GM18858 (cell line): ENCODE measurements around the gene EFCAB12.

Source experiments
- ATAC-seq: cut with Tn5 transposase; IDR thresholded peaks from one replicate; pipeline ENCODE4 v1.9.1; 2021; ENCODE audit not compliant: unreplicated experiment

The EFCAB12 gene

GRCh38 chr3:129428376-129429079 is at the start of gene EFCAB12:
Gene EFCAB12, minus strand, starts transcription at chr3:129428636. Its CDS starts 148 bp downstream, at chr3:129428488.
- ATAC-seq: peak; percentile 77

GRCh38 chr3:129476586-129476985 is 48.1 kb upstream of the EFCAB12 start:
- no peak for ATAC-seq

- no peak for ATAC-seq
Measured at GRCh38 chr3:129475863-129476262, 47.4 kb upstream of the EFCAB12 start.

GRCh38 chr3:129474984-129475804 is 46.8 kb upstream of the EFCAB12 start:
- no peak for ATAC-seq

GRCh38 chr3:129473769-129474152 is 45.3 kb upstream of the EFCAB12 start:
- ATAC-seq: no peak

- no peak for ATAC-seq
Measured at GRCh38 chr3:129473067-129473768, 44.8 kb upstream of the EFCAB12 start.

GRCh38 chr3:129470861-129471260 is 42.4 kb upstream of the EFCAB12 start:
- no peak for ATAC-seq

- ATAC-seq: no peak
Measured at GRCh38 chr3:129469026-129469425, 40.6 kb upstream of the EFCAB12 start.

- ATAC-seq: no peak
Measured at GRCh38 chr3:129467932-129468331, 39.5 kb upstream of the EFCAB12 start.

GRCh38 chr3:129463716-129464115 is 35.3 kb upstream of the EFCAB12 start:
- ATAC-seq: no peak

- ATAC-seq: no peak
Measured at GRCh38 chr3:129463094-129463493, 34.7 kb upstream of the EFCAB12 start.

GRCh38 chr3:129462361-129462968 is 34.0 kb upstream of the EFCAB12 start:
- ATAC-seq: no peak

- no peak for ATAC-seq
Measured at GRCh38 chr3:129461461-129462146, 33.2 kb upstream of the EFCAB12 start.

GRCh38 chr3:129461022-129461421 is 32.6 kb upstream of the EFCAB12 start:
- ATAC-seq: no peak

- ATAC-seq: no peak
Measured at GRCh38 chr3:129460572-129460971, 32.1 kb upstream of the EFCAB12 start.

GRCh38 chr3:129460155-129460554 is 31.7 kb upstream of the EFCAB12 start:
- ATAC-seq: no peak

- no peak for ATAC-seq
Measured at GRCh38 chr3:129453732-129454131, 25.3 kb upstream of the EFCAB12 start.

GRCh38 chr3:129449279-129450115 is 21.1 kb upstream of the EFCAB12 start:
- no peak for ATAC-seq

- ATAC-seq: no peak
Measured at GRCh38 chr3:129448186-129448895, 19.9 kb upstream of the EFCAB12 start.
